Nephron (organoid): Measurements from ENCODE around the gene EIF4B.

ENCODE experiments used
- H3K27ac Mint-ChIP-seq, 3 experiments: 2 replicates each; pipeline ENCODE4 v1.8.0; 2020; ENCODE audit warnings: mixed read lengths in 3 of 3, mild to moderate bottlenecking in 2 of 3, moderate library complexity in 1 of 3
- H3K27me3 Mint-ChIP-seq: 2 replicates; pipeline ENCODE4 v1.8.0; 2021; ENCODE audit warnings: low read depth, mild to moderate bottlenecking, moderate library complexity, mixed read lengths
- H3K36me3 Mint-ChIP-seq: 2 replicates; pipeline ENCODE4 v1.8.0; 2020; ENCODE audit warnings: low read depth, mixed read lengths
- H3K4me1 Mint-ChIP-seq: 2 replicates; pipeline ENCODE4 v1.8.0; 2020; ENCODE audit warnings: mixed read lengths
- H3K4me3 Mint-ChIP-seq, 3 experiments: 2 replicates each; pipeline ENCODE4 v1.8.0; 2020; ENCODE audit warnings: mild to moderate bottlenecking in 3 of 3, mixed read lengths in 3 of 3, moderate library complexity in 2 of 3
- H3K9me3 Mint-ChIP-seq: 2 replicates; pipeline ENCODE4 v1.8.0; 2020; ENCODE audit warnings: mixed read lengths
- CTCF ChIP-seq, 3 experiments: fragments of 200-600 bp; sonication (generic); IDR thresholded peaks; one replicate each; pipeline ENCODE4 v1.5.0; 2021; ENCODE audit warnings: antibody characterized with exemption in 3 of 3; ENCODE audit not compliant: unreplicated experiment in 3 of 3

EIF4B gene

DNA sequence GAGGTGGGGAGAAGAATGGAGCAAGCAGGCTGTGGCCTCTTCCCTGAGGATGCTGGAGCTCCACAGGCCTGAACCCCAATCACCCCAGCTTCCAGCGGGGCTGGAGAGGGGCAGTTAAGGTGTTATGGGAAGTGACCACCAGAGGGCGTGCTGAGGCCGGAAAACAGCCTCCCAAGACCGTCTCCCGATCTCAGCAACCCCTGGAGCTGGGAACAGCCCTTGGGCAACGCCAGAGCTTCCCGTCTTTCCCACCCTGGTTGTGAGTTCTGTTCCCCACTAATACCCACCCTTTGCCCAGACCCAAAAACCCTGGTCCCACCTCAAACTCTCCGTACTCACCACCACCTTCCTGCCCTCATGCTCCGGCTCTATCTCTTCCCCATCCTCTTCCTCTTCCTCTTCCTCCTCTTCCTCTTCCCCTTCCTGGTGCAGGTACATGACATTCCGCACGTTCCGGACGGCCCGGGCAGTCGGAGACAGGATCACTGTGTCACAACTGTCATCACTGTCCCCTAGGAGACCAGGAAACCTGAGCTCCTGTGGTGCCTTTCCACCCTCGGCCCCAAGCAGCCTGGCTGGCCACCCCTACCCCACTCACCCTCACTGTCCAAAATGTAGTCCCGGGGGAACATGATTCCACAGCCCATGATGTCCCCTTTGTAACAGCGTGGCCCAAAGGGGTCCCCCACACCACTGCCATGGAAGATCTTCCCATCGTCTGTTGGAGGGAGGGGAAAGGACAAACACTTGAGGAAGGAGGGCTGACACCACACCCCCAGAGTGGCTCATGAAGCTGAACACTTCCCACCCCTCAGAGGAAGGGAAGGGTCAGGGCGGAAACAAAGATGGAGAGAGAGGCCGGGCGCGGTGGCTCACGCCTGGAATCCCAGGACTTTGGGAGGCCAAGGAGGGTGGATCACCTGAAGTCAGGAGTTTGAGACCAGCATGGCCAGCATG, 60.0 kb downstream of the EIF4B start:
- peak; percentile 83 to 93 (median 85) for TF ChIP-seq CTCF (IDR thresholded peaks at IDR 0.05; ENCODE audit: unreplicated experiment in 3 of 3)
- H3K9me3 Mint-ChIP-seq: no peaks in the 10 kb centered on the region
- H3K4me1 Mint-ChIP-seq: peaks cover 78% of the 10 kb centered on the region
- no peaks in the 10 kb centered on the region for H3K27me3 Mint-ChIP-seq
- peaks cover 29% of the 10 kb centered on the region for H3K36me3 Mint-ChIP-seq
- no peak overlapping the region for H3K4me3 Mint-ChIP-seq
- H3K27ac Mint-ChIP-seq: peak overlapping the region; percentile 58 to 88 (median 64)

DNA sequence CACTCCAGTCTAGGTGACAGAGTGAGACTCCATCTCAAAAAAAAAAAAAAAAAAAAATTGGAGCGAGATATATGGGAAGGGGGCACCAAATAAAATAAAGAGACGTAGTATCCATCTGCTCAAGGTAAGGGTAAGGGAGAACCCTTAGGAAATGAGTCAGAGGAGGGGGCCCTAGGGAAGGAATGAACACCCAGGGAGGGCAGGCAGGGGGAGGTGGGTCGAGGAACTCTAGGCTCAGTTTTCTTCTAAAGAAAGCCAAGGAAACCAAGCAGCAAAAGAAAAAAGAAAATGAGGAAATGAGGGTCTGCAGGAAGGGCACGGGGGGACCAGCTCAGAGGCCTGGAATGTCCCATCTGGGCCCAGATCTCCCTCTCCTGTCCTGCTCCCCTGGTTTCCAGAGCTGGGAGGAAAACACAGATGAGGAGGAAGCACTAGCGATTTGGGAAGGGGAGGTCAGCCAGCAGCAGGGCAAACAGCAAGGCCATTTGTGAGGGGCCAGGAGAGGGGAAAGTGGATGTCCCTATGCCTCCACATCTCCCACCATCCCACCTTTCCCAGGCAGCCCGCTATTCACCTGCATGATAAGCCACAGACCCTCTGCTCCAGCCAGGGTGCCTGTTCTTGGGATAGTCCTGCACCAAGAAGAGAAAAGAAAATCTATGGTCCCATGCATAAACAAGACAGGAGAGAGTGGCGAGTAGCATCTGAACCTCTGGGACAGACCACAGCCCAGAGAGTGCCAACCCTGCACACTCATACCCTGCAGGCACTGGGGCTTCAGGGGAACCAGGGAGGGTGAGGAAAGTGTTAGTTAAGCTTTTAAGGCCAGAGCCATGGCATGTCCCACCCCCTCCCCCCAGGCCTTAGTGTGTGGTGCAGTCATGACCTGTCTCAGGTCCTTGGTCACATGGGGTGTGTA, 61.1 kb downstream of the EIF4B start:
- H3K27ac Mint-ChIP-seq: peak overlapping the region; percentile 52 to 93 (median 73)
- no peaks in the 10 kb centered on the region for H3K27me3 Mint-ChIP-seq
- H3K4me1 Mint-ChIP-seq: peaks cover 82% of the 10 kb centered on the region
- peaks cover 33% of the 10 kb centered on the region for H3K36me3 Mint-ChIP-seq
- no peaks in the 10 kb centered on the region for H3K9me3 Mint-ChIP-seq
- H3K4me3 Mint-ChIP-seq: no peak overlapping the region
- TF ChIP-seq CTCF (IDR thresholded peaks at IDR 0.05; ENCODE audit: unreplicated experiment in 3 of 3): no peak

DNA sequence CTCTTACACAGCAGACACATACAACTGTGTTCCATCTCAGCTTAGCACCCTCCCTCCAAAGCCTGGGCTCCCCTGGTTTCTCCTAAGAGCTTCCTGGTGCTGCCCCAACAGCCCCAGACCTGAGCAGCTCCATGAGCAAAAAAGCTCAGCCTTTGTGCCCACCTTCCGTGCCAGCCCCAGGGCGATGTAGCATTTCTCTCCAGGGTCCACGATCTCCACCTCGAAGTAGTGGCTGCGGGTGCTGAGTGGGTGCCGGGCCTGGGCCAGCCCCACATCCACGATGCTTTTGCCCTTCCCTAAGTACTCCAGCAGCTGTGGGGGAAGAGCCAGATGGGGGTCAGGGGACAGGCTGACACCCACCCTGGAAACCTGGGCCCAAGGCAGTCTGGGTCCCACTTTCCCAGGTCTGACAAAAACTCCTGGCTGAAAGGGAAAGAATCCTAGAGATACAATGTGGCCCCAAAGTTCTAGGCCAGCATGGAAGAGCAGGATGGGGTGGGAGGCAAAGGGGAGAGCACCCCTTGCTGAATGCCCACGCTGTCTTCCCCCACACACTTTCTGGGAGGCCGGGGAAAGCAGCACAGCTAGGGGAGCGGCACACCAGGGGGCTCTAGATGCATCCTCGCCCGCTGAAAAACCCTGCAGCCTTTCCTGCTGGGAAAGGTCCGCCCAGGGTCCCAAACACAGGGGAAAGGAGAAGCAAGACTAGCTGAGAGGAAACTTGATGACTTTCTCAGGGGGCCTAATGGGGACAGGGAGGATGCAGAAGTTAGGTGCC, 61.9 kb downstream of the EIF4B start:
- Mint-ChIP-seq H3K27me3 (no peaks in the 10 kb centered on the region), H3K36me3 (peaks cover 39% of the 10 kb centered on the region), H3K27ac (peak overlapping the region in 2 of 3 experiments; percentile 61 to 93), H3K4me3 (peak overlapping the region in 1 of 3 experiments; percentile 17), H3K9me3 (no peaks in the 10 kb centered on the region), H3K4me1 (peaks cover 88% of the 10 kb centered on the region)
- no peak for TF ChIP-seq CTCF (IDR thresholded peaks at IDR 0.05; ENCODE audit: unreplicated experiment in 3 of 3)

DNA sequence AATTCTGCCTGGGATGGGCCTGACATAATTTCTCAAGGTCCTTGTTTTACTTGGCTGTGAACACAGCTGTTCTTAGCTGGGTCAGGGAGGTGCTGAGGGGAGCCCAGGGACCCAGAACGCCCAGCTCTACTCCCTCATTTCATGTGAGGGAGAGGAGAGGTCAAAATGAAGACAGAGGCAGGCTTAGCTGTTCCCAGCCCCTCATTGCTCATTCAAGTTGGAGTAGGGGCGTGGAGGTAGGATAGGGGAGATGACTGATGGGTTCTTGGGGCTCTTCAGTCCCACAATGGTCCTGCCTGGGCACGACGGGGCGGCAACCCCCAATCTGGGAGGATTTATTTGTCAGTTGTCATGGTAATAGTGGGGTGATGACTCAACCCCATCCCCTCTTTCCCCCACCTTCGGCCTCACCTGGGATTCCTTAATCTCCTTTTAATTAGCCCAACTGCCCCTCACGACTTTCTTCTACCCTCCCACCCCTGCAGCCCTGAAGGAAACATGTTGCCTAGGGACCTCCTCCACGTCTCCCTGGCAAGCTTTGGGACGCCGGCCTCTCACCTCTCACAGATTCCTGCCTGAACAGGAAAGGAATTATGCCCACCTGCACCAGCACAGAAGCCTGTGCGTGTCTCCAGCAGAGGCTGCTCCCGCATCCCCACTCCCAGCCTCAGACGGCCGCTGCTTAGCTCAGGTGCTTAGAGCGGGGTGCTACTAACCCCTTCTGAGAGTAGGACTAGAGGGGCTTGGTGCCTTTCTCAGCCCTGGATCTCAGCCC, 62.7 kb downstream of the EIF4B start:
- Mint-ChIP-seq H3K36me3 (peaks cover 35% of the 10 kb centered on the region), H3K27ac (peak overlapping the region; percentile 23 to 93 (median 61)), H3K9me3 (no peaks in the 10 kb centered on the region), H3K27me3 (no peaks in the 10 kb centered on the region), H3K4me1 (peaks cover 83% of the 10 kb centered on the region), H3K4me3 (peak overlapping the region in 1 of 3 experiments; percentile 17)
- TF ChIP-seq CTCF (IDR thresholded peaks at IDR 0.05; ENCODE audit: unreplicated experiment in 3 of 3): no peak
